HG02885 (cell line): Measurements from ENCODE around the gene FBXL3.

ENCODE experiments used
- ATAC-seq: cut with Tn5 transposase; IDR thresholded peaks from one replicate; pipeline ENCODE4 v1.9.1; 2021; ENCODE audit warnings: mild to moderate bottlenecking; ENCODE audit not compliant: unreplicated experiment, poor library complexity

The FBXL3 gene

GRCh38 chr13:76955661-76956060 lies 71.3 kb downstream of the FBXL3 start:
- ATAC-seq, result no peak
